WTC11 (cell line): ENCODE data around the gene CAPN11. TPM values are rescaled to one million over a fixed set of nuclear protein-coding genes. Genes with fewer than 3 reads are reported as not detected.

ENCODE experiments used
- ATAC-seq: fragments of 200-7000 bp; cut with Tn5 transposase; 2 replicates; pipeline ENCODE4 v1.10.0; 2021; ENCODE audit warnings: mild to moderate bottlenecking, moderate library complexity
- CTCF ChIA-PET: fragments of 300-600 bp; sonication (Branson Sonifier 250); formaldehyde crosslinking; loops from one replicate; lab custom pipeline; 2021; ENCODE audit warnings: antibody characterized with exemption; lab: Charles Lee
- POLR2A ChIA-PET: fragments of 350-600 bp; sonication (Branson Sonifier 250); formaldehyde crosslinking; loops from one replicate; lab custom pipeline; 2021; ENCODE audit warnings: antibody characterized with exemption; lab: Charles Lee
- DNase-seq: peaks from one replicate; pipeline ENCODE4 v3.0.0; 2021; ENCODE audit warnings: low spot score
- H3K27ac Mint-ChIP-seq: 2 replicates; pipeline ENCODE4 v1.8.0; 2021; ENCODE audit warnings: mixed read lengths
- H3K27me3 Mint-ChIP-seq: 2 replicates; pipeline ENCODE4 v1.8.0; 2021; ENCODE audit warnings: low read depth, mild to moderate bottlenecking, moderate library complexity, mixed read lengths
- H3K36me3 Mint-ChIP-seq: 2 replicates; pipeline ENCODE4 v1.8.0; 2021; ENCODE audit warnings: mixed read lengths
- H3K4me1 Mint-ChIP-seq: 2 replicates; pipeline ENCODE4 v1.8.0; 2022; ENCODE audit warnings: mixed read lengths
- H3K4me3 Mint-ChIP-seq: 2 replicates; pipeline ENCODE4 v1.8.0; 2021; ENCODE audit warnings: mild to moderate bottlenecking, moderate library complexity, mixed read lengths
- H3K9me3 Mint-ChIP-seq: 2 replicates; pipeline ENCODE4 v1.8.0; 2021; ENCODE audit warnings: mixed read lengths
- ATF1 ChIP-seq: sonication (generic); formaldehyde crosslinking; IDR thresholded peaks from 2 replicates; pipeline ENCODE4 v1.8.1; 2023; ENCODE audit warnings: mild to moderate bottlenecking, moderate library complexity, missing genetic modification reagents
- CTCF ChIP-seq: fragments of 200-600 bp; IDR thresholded peaks from 2 replicates; pipeline ENCODE4 v1.8.0; 2022; ENCODE audit warnings: antibody characterized with exemption
- GABPB1 ChIP-seq: sonication (generic); formaldehyde crosslinking; IDR thresholded peaks from 2 replicates; pipeline ENCODE4 v1.8.1; 2023; ENCODE audit warnings: mild to moderate bottlenecking, missing genetic modification reagents
- GTF2I ChIP-seq: fragments of 250-450 bp; sonication (Bioruptor Pico); conservative IDR thresholded peaks from 2 replicates; pipeline ENCODE4 v1.4.0; 2021; ENCODE audit warnings: mild to moderate bottlenecking
- MLX ChIP-seq: sonication (generic); formaldehyde crosslinking; IDR thresholded peaks from 2 replicates; pipeline ENCODE4 v1.8.1; 2023; ENCODE audit warnings: mild to moderate bottlenecking, missing genetic modification reagents, moderate library complexity
- MXD4 ChIP-seq: fragments of 250-450 bp; sonication (Bioruptor Pico); IDR thresholded peaks from 2 replicates; pipeline ENCODE4 v1.8.0; 2021; ENCODE audit warnings: mild to moderate bottlenecking, moderate library complexity, borderline replicate concordance
- PRRX2 ChIP-seq: fragments of 250-450 bp; sonication (Bioruptor Pico); IDR thresholded peaks from 2 replicates; pipeline ENCODE4 v1.8.0; 2021; ENCODE audit warnings: mild to moderate bottlenecking
- SMAD4 ChIP-seq: sonication (generic); formaldehyde crosslinking; IDR thresholded peaks from 2 replicates; pipeline ENCODE4 v1.8.0; 2022; ENCODE audit warnings: mild to moderate bottlenecking, missing genetic modification reagents
- TCF7 ChIP-seq: sonication (generic); formaldehyde crosslinking; IDR thresholded peaks from 2 replicates; pipeline ENCODE4 v1.8.0; 2022; ENCODE audit warnings: mild to moderate bottlenecking, low read depth, missing genetic modification reagents, moderate library complexity
- ZNF121 ChIP-seq: sonication (generic); formaldehyde crosslinking; IDR thresholded peaks from 2 replicates; pipeline ENCODE4 v1.8.0; 2023; ENCODE audit warnings: missing genetic modification reagents
- ZNF232 ChIP-seq: sonication (generic); formaldehyde crosslinking; IDR thresholded peaks from 2 replicates; pipeline ENCODE4 v1.8.0; 2022; ENCODE audit warnings: mild to moderate bottlenecking, missing genetic modification reagents
- ZNF425 ChIP-seq: fragments of 250-450 bp; sonication (Bioruptor Pico); conservative IDR thresholded peaks from 2 replicates; pipeline ENCODE4 v1.9.0; 2021; ENCODE audit warnings: mild to moderate bottlenecking
- total RNA-seq: library from RNA; stranded (reverse); gene quantifications from 3 replicates; pipeline ENCODE4 v1.2.3, GENCODE V29; 2021
- TF ChIP-seq, protein P1 (sequence below): sonication (generic); formaldehyde crosslinking; IDR thresholded peaks from 2 replicates; pipeline ENCODE4 v1.8.1; 2023; ENCODE audit warnings: mild to moderate bottlenecking, moderate library complexity, missing genetic modification reagents
- TF ChIP-seq, protein P2 (sequence below): sonication (generic); formaldehyde crosslinking; IDR thresholded peaks from 2 replicates; pipeline ENCODE4 v1.8.0; 2022; ENCODE audit warnings: mild to moderate bottlenecking, missing genetic modification reagents
- TF ChIP-seq, protein P3 (sequence below): sonication (generic); formaldehyde crosslinking; IDR thresholded peaks from 2 replicates; pipeline ENCODE4 v1.8.1; 2023; ENCODE audit warnings: mild to moderate bottlenecking, missing genetic modification reagents
- TF ChIP-seq, protein P4 (sequence below): sonication (generic); formaldehyde crosslinking; conservative IDR thresholded peaks from 2 replicates; pipeline ENCODE4 v1.8.1; 2023; ENCODE audit warnings: mild to moderate bottlenecking, low read depth, missing genetic modification reagents, moderate library complexity

Gene CAPN11
- total RNA-seq, 1 experiment from 2014 or later, result 2.3 TPM

DNA sequence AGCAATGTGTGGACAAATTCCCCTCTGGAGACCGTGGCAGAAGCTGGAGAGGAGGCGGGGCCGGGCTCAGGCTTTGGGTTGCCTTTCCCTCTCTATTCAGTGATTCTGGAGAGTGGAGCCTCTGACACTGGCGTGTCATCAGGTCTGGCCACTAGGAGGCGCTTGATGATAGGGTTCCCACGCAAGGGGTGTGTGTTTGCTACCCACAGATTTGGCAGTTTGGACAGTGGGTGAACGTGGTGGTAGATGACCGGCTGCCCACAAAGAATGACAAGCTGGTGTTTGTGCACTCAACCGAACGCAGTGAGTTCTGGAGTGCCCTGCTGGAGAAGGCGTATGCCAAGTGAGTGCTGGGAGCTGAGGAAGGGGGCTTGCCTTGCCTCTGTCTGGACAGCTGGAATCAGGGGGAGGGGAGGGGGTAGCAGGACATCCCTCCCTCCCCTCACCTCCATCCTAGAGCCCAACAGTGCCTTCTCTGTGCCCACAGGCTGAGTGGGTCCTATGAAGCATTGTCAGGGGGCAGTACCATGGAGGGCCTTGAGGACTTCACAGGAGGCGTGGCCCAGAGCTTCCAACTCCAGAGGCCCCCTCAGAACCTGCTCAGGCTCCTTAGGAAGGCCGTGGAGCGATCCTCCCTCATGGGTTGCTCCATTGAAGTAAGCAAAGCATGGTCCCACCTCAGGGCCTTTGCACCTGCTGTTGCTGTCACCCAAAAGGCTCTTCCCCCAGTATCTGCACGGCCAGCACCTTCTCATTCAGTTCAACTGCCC is 14.3 kb downstream of the CAPN11 start:
- TF ChIP-seq MLX (CRISPR knock-in tag), result no peak
- TF ChIP-seq, protein P1, sequence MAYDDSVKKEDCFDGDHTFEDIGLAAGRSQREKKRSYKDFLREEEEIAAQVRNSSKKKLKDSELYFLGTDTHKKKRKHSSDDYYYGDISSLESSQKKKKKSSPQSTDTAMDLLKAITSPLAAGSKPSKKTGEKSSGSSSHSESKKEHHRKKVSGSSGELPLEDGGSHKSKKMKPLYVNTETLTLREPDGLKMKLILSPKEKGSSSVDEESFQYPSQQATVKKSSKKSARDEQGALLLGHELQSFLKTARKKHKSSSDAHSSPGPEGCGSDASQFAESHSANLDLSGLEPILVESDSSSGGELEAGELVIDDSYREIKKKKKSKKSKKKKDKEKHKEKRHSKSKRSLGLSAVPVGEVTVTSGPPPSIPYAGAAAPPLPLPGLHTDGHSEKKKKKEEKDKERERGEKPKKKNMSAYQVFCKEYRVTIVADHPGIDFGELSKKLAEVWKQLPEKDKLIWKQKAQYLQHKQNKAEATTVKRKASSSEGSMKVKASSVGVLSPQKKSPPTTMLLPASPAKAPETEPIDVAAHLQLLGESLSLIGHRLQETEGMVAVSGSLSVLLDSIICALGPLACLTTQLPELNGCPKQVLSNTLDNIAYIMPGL, result 0 out of 2 replicates have a peak, but pooled peaks have one; percentile 38
- peak; percentile 88 for TF ChIP-seq CTCF
- no peak for TF ChIP-seq ZNF425
- 0 out of 2 replicates have a peak, but pooled peaks have one; percentile 54 for TF ChIP-seq GTF2I (CRISPR knock-in tag)
- no peak for TF ChIP-seq ZNF121 (CRISPR knock-in tag)
- no peak for TF ChIP-seq SMAD4 (CRISPR knock-in tag)
- no peak for TF ChIP-seq PRRX2
- TF ChIP-seq TCF7 (CRISPR knock-in tag), result no peak
- no peak for TF ChIP-seq ATF1 (CRISPR knock-in tag)
- TF ChIP-seq, protein P2, sequence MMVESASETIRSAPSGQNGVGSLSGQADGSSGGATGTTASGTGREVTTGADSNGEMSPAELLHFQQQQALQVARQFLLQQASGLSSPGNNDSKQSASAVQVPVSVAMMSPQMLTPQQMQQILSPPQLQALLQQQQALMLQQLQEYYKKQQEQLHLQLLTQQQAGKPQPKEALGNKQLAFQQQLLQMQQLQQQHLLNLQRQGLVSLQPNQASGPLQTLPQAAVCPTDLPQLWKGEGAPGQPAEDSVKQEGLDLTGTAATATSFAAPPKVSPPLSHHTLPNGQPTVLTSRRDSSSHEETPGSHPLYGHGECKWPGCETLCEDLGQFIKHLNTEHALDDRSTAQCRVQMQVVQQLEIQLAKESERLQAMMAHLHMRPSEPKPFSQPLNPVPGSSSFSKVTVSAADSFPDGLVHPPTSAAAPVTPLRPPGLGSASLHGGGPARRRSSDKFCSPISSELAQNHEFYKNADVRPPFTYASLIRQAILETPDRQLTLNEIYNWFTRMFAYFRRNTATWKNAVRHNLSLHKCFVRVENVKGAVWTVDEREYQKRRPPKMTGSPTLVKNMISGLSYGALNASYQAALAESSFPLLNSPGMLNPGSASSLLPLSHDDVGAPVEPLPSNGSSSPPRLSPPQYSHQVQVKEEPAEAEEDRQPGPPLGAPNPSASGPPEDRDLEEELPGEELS (CRISPR knock-in tag), result no peak
- 0 out of 2 replicates have a peak, but pooled peaks have one; percentile 38 for TF ChIP-seq ZNF232
- TF ChIP-seq, protein P3, sequence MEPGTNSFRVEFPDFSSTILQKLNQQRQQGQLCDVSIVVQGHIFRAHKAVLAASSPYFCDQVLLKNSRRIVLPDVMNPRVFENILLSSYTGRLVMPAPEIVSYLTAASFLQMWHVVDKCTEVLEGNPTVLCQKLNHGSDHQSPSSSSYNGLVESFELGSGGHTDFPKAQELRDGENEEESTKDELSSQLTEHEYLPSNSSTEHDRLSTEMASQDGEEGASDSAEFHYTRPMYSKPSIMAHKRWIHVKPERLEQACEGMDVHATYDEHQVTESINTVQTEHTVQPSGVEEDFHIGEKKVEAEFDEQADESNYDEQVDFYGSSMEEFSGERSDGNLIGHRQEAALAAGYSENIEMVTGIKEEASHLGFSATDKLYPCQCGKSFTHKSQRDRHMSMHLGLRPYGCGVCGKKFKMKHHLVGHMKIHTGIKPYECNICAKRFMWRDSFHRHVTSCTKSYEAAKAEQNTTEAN (CRISPR knock-in tag), result no peak
- TF ChIP-seq MXD4 (CRISPR knock-in tag), result no peak
- TF ChIP-seq GABPB1 (CRISPR knock-in tag), result no peak
- TF ChIP-seq, protein P4, sequence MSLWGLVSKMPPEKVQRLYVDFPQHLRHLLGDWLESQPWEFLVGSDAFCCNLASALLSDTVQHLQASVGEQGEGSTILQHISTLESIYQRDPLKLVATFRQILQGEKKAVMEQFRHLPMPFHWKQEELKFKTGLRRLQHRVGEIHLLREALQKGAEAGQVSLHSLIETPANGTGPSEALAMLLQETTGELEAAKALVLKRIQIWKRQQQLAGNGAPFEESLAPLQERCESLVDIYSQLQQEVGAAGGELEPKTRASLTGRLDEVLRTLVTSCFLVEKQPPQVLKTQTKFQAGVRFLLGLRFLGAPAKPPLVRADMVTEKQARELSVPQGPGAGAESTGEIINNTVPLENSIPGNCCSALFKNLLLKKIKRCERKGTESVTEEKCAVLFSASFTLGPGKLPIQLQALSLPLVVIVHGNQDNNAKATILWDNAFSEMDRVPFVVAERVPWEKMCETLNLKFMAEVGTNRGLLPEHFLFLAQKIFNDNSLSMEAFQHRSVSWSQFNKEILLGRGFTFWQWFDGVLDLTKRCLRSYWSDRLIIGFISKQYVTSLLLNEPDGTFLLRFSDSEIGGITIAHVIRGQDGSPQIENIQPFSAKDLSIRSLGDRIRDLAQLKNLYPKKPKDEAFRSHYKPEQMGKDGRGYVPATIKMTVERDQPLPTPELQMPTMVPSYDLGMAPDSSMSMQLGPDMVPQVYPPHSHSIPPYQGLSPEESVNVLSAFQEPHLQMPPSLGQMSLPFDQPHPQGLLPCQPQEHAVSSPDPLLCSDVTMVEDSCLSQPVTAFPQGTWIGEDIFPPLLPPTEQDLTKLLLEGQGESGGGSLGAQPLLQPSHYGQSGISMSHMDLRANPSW, result no peak
- peaks cover 8% of the 10 kb centered on the region for H3K9me3 Mint-ChIP-seq
- H3K27ac Mint-ChIP-seq, result no peak overlapping the region
- DNase-seq, result peak; percentile 88
- ChIA-PET CTCF (interaction anchor here (0.6 to 3.3 kb wide), 40 partner anchors 8 to 204 kb away, joined by 3 to 64 read pairs (median 6); partner anchors contain the start of genes AARS2, CAPN11, HSP90AB1 and MYMX), POLR2A (interaction anchor here (0.5 to 1.3 kb wide), 3 partner anchors 17 to 84 kb away, joined by 3 to 5 read pairs (median 3); partner anchors contain the start of genes SLC29A1 and SLC35B2)
- H3K4me1 Mint-ChIP-seq, result peaks cover 10% of the 10 kb centered on the region
- H3K36me3 Mint-ChIP-seq, result peaks cover 4% of the 10 kb centered on the region; the same call in 1 of the 2 replicates
- H3K4me3 Mint-ChIP-seq, result no peak overlapping the region
- peak; percentile 90 for ATAC-seq
- H3K27me3 Mint-ChIP-seq, result peaks cover 5% of the 10 kb centered on the region; the same call in 1 of the 2 replicates
